Measurements from ENCODE around the gene NPY1R. TPM values are rescaled to one million over a fixed set of nuclear protein-coding genes. Genes with fewer than 3 reads are reported as not detected.

NPY1R gene
- total RNA-seq, 1 experiment from 2014 or later, result 1.3 TPM

GRCh38 chr4:163300445-163300844 lies 32.0 kb downstream of the NPY1R start:
- no peak overlapping the region for H2AFZ ChIP-seq (ENCODE audit: low read length)
- CTCF ChIA-PET, result no interaction called here
- no peaks in the 10 kb centered on the region for H4K20me1 ChIP-seq (ENCODE audit: low read length)
- H3K27ac ChIP-seq (ENCODE audit: low read length), result no peak overlapping the region
- H3K9ac ChIP-seq (ENCODE audit: low read length), result no peak overlapping the region
- POLR2A ChIA-PET (ENCODE audit: unreplicated experiment), result no interaction called here
- H3K4me1 ChIP-seq (ENCODE audit: insufficient read depth, low read length), result no peaks in the 10 kb centered on the region
- TF ChIP-seq EZH2phosphoT487 (IDR thresholded peaks at IDR 0.05; ENCODE audit: borderline replicate concordance, low read length) (no peak), CTCF (conservative IDR thresholded peaks at IDR 0.05; ENCODE audit: low read depth, low read length) (no peak), EZH2 (IDR thresholded peaks at IDR 0.05; ENCODE audit: low read length, unreplicated experiment) (no peak)
- H3K4me2 ChIP-seq (ENCODE audit: low read length), result no peak overlapping the region
- H3F3A ChIP-seq (ENCODE audit: low read length, unreplicated experiment), result no peaks in the 10 kb centered on the region
- no peaks in the 10 kb centered on the region for H3K9me2 ChIP-seq (replicated peaks; ENCODE audit: low read length)
- intact Hi-C loops (cut with micrococcal nuclease), result no loop called here
- no peaks in the 10 kb centered on the region for H3K9me3 ChIP-seq (ENCODE audit: low read length)
- H3K36me3 ChIP-seq (ENCODE audit: low read depth, low read length), result no peaks in the 10 kb centered on the region
- no peaks in the 10 kb centered on the region for H3K27me3 ChIP-seq (ENCODE audit: low read length)
- BruUV-seq (replicated peaks), result no TSS peak
- DNase-seq (no peak), ATAC-seq (no peak)
- H3K79me2 ChIP-seq (ENCODE audit: low read length), result no peaks in the 10 kb centered on the region
- H3K4me3 ChIP-seq (ENCODE audit: low read length), result no peak overlapping the region

GRCh38 chr4:163295138-163295537 lies 37.3 kb downstream of the NPY1R start:
- POLR2A ChIA-PET (ENCODE audit: unreplicated experiment), result no interaction called here
- Histone ChIP-seq H3K27ac (ENCODE audit: low read length) (no peak overlapping the region), H3K4me3 (ENCODE audit: low read length) (no peak overlapping the region), H2AFZ (ENCODE audit: low read length) (no peak overlapping the region), H3K27me3 (ENCODE audit: low read length) (no peaks in the 10 kb centered on the region; the same call in 1 of the 2 replicates), H3K4me2 (ENCODE audit: low read length) (no peak overlapping the region), H3K9ac (ENCODE audit: low read length) (no peak overlapping the region), H3K79me2 (ENCODE audit: low read length) (no peaks in the 10 kb centered on the region), H4K20me1 (ENCODE audit: low read length) (no peaks in the 10 kb centered on the region), H3K36me3 (ENCODE audit: low read depth, low read length) (no peaks in the 10 kb centered on the region), H3F3A (ENCODE audit: low read length, unreplicated experiment) (no peaks in the 10 kb centered on the region), H3K9me2 (replicated peaks; ENCODE audit: low read length) (no peaks in the 10 kb centered on the region), H3K4me1 (ENCODE audit: insufficient read depth, low read length) (no peaks in the 10 kb centered on the region), H3K9me3 (ENCODE audit: low read length) (no peaks in the 10 kb centered on the region)
- no TSS peak for BruUV-seq (replicated peaks)
- DNase-seq (no peak), ATAC-seq (no peak)
- CTCF ChIA-PET, result interaction anchor here (0.6 kb wide), 1 partner anchor 255 kb away, joined by 5 read pairs; no protein-coding TSS in a partner anchor
- TF ChIP-seq EZH2 (IDR thresholded peaks at IDR 0.05; ENCODE audit: low read length, unreplicated experiment), result no peak
- no peak for TF ChIP-seq EZH2phosphoT487 (IDR thresholded peaks at IDR 0.05; ENCODE audit: borderline replicate concordance, low read length)
- TF ChIP-seq CTCF (conservative IDR thresholded peaks at IDR 0.05; ENCODE audit: low read depth, low read length), result no peak
- intact Hi-C loops (cut with micrococcal nuclease), result no loop called here

DNA sequence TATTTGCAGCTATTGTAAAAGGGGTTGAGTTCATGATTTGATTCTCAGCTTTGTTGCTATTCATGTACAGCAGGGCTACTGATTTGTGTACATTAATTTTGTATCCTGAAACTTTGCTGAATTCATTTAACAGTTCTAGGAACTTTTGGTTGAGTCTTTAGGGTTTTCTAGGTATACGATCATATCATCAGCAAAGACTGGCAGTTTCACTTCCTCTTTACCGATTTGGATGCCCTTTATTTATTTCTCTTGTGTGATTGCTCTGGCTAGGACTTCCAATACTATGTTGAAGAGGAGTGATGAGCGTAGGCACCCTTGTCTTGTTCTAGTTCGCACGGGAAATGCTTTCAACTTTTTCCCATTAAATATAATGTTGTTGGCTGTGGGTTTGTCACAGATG lies 48.1 kb downstream of the NPY1R start:
- POLR2A ChIA-PET (ENCODE audit: unreplicated experiment), result no interaction called here
- ATAC-seq, result no peak
- Histone ChIP-seq H2AFZ (ENCODE audit: low read length) (no peak overlapping the region), H3K9me3 (ENCODE audit: low read length) (no peaks in the 10 kb centered on the region), H3K27ac (ENCODE audit: low read length) (no peak overlapping the region), H3K4me2 (ENCODE audit: low read length) (no peak overlapping the region), H3K36me3 (ENCODE audit: low read depth, low read length) (no peaks in the 10 kb centered on the region), H4K20me1 (ENCODE audit: low read length) (no peaks in the 10 kb centered on the region), H3K9me2 (replicated peaks; ENCODE audit: low read length) (no peaks in the 10 kb centered on the region), H3K27me3 (ENCODE audit: low read length) (peaks cover 9% of the 10 kb centered on the region; the same call in 1 of the 2 replicates), H3K79me2 (ENCODE audit: low read length) (no peaks in the 10 kb centered on the region), H3K4me3 (ENCODE audit: low read length) (no peak overlapping the region), H3F3A (ENCODE audit: low read length, unreplicated experiment) (no peaks in the 10 kb centered on the region), H3K9ac (ENCODE audit: low read length) (no peak overlapping the region), H3K4me1 (ENCODE audit: insufficient read depth, low read length) (no peaks in the 10 kb centered on the region)
- no peak for DNase-seq
- no TSS peak for BruUV-seq (replicated peaks)
- no peak for TF ChIP-seq CTCF (conservative IDR thresholded peaks at IDR 0.05; ENCODE audit: low read depth, low read length)
- no peak for TF ChIP-seq EZH2phosphoT487 (IDR thresholded peaks at IDR 0.05; ENCODE audit: borderline replicate concordance, low read length)
- no peak for TF ChIP-seq EZH2 (IDR thresholded peaks at IDR 0.05; ENCODE audit: low read length, unreplicated experiment)
- CTCF ChIA-PET, result no interaction called here
- intact Hi-C loops (cut with micrococcal nuclease), result no loop called here
